Esophagus mucosa (tissue), 1 donor: ENCODE results near the gene TMEM143. TPM values are rescaled to one million over a fixed set of nuclear protein-coding genes. Genes with fewer than 3 reads are reported as not detected.
"Not testable (repeated sequence)": the region's sequence is repeated elsewhere in the genome, so short reads cannot be mapped to it uniquely, and the experiment has no call there.

Source experiments
- ATAC-seq: fragments of 200-7000 bp; cut with Tn5 transposase; one replicate; pipeline ENCODE4 v1.9.1; 2020
- total RNA-seq: library from RNA; stranded (reverse); gene quantifications from one replicate; pipeline ENCODE4 v1.2.4, GENCODE V29; 2023
- donor health status: DM: yes; HTN: yes; CAD: no.

Gene TMEM143
- total RNA-seq, 1 donor from 2014 or later: 5.5 TPM

DNA sequence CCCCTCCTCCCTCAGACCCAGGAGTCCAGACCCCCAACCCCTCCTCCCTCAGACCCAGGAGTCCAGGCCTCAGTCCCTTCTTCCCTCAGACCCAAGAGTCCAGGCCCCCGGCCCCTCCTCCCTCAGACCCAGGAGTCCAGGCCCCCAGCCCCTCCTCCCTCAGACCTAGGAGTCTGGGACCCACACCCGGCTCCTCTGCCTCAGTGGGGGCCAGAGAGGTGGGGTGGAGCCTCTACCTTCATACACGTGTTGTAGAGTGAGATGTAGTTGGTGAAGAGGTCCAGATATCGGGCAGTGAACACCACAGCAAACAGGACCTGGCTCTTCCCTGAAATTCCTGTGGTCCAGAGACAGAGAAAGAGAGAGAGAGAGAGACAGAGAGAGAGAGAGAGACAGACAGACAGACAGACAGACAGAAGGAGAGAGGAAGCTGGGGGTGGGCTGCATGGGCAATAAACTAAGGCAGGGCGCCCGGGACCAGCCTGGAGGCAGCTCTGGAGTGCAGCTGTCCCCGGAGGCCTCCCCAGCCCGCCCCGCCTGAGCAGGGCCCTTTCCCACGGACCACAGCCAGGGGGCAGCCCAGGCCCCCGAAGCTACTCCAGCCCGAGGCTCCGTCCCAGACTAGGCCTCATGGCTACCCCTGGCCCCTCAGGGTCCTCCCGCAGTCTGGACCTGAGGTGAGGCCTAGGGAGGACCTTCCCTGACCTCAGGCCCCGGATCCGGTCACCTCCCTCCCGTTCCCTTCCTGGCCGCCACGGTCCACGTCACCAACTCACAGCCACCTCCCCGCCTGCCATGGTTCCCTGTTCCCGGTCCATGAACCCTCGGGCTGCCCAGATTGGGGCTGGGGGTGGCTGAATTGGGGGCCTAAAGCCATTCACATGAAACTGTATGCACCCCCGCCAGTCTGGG is 26.7 kb upstream of the TMEM143 start:
- peak; percentile 72 for ATAC-seq

- no peak for ATAC-seq
Measured at GRCh38 chr19:48386981-48387380, 23.2 kb upstream of the TMEM143 start.

GRCh38 chr19:48385461-48386087 is 21.8 kb upstream of the TMEM143 start:
- no peak for ATAC-seq

DNA sequence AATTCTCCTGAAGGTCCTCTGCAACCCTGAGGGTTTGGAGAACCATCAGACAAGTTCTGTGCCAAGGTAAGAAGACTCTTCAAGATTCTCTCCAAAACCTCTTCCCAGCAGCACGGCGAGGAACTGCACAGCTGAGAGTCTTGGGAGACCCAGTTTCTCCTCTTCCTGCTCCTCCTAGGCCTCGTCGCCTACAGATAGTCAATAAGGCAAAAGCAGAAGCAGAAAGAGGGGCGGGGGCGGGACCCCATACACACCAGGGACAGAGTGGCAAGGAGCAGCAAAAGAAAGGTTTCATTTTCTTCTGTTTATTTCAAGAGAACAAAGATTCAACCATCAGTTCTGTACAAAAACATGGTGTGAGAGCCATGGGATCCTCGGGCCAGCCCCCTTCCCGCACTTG is 18.5 kb upstream of the TMEM143 start:
- no peak for ATAC-seq

DNA sequence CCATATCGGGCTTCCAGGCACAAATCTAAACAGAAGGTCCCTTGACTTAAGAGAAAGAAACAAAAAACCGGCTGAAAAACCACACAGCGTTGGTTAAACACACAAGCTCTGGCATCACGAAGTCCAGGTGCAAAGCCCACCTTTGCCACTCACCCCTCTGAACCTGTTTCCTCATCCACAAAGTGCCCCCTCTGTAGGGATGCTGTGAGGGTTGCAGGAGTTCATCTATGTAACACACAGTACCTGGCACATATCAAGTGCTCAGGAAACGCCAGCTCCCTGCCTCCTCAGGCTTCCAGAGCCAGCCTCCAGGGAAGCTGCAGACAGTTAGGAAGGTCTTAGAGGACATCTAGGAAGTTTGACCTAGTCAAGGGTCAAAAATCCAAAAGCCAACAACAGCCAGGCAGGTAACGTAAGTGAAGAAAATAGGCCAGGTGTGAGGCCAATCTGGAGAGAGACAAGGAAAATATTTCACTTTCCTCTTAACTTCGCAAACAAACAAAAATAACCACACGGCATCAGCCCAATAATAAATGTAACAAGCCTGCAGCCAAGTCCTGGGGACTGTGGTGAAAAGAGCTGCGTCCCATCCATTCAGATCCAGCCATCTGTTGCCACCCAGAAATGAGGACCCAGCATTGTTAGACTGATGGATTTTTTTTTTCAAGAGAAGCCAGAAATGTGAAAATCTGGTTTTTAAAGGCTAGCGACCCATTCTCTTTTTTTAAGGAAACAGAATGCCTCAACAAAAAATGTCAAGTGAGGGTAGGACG is 17.6 kb upstream of the TMEM143 start:
- no peak for ATAC-seq

DNA sequence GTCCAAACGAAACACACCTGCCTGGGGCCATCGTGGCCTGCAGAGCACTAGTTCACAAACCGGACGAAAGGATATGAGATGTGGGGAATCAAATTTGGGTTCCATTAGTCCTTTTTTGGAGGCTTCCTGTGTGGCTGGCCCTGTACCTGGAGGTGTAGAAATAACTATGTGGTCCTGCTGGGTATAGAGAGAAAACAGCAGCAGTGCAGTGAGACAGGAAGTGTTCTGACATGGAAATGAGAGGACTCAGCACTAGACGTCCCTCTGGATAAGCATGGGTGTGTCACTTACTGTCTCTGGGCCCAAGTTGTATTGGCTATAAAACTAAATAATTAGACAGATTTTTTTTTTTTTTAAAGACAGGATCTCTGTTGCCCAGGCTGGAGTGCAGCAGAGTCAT is 15.3 kb upstream of the TMEM143 start:
- ATAC-seq: no peak

- ATAC-seq: no peak
Measured at GRCh38 chr19:48378194-48378570, 14.4 kb upstream of the TMEM143 start.

GRCh38 chr19:48373567-48373966 is 9.8 kb upstream of the TMEM143 start:
- no peak for ATAC-seq

DNA sequence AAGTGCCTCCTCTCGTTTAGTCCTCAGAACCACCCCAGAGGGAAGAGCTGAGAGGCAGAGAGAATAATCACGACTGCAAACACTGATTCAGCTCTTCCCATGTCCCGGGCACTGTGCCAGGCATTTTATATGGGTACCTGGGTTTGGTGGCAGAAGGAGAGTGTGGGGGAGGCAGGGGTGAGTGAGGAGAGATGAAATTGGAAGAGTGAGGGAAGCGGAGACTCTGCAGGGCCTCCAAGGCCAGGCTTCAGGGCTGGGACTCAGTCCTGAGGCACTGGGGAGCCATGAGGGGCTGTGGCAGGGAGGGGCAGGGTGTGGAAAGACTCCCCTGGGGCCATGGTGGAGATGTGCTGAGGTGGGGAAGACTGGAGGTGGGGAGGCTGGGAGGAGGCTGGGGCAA is 9.2 kb upstream of the TMEM143 start:
- no peak for ATAC-seq

DNA sequence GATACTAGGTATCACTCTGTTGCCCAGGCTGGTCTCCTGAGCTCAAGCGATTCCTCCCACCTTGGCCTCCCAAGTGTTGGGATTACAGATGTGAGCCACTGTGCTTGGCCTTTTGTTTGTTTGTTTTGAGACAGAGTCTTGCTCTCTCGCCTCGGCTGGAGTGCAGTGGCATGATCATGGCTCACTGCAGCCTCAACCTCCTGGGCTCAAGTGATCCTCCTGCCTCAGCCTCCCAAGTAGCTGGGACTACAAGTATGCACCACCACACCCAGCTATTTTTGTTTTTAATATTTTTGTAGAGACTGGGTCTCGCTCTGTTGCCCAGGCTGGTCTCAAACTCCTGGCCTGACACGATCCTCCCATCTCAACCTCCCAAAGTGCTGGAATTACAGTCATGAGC is 8.0 kb upstream of the TMEM143 start:
- not testable (repeated sequence) for ATAC-seq

DNA sequence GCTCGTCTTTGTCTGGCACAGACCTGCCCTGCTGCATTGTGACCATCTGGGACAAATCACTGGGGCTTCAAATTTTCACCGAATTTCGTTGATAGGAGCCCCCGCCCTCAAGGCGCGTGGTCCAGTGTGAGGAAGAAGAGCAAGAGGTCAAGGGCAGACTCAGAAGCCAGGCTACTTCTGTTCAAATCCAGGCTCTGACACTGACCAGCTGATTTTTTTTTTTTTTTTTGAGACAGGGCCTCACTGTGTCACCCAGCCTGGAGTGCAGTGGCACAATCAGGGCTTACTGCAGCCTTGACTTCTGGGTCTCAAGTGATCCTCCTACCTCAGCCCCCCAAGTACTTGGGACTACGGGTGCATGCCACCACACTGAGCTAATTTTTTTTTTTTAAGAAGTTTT is 7.6 kb upstream of the TMEM143 start:
- no peak for ATAC-seq

GRCh38 chr19:48370955-48371354 is 7.2 kb upstream of the TMEM143 start:
- no peak for ATAC-seq

DNA sequence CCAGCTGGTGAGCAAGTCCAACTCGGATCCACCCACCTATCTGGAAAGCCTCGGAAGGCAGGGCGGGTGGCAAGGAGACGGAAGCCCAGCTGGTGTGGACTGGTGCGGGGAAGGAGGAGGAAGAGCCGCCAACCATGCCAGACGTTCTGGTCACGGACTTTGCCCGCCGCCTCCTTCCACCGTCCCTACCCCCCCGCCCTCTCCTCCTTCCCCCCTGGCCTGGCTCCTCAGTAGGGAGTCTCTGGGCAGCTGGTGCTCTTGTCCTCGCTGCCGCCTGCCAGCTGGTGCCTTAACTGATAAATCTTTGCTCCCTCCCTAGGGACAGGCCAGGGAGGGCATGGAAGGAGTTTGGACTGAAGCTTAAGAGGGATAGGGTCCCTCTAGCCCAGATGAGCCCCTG is 5.2 kb upstream of the TMEM143 start:
- ATAC-seq: no peak

GRCh38 chr19:48367855-48368254 is 4.1 kb upstream of the TMEM143 start:
- ATAC-seq: no peak

DNA sequence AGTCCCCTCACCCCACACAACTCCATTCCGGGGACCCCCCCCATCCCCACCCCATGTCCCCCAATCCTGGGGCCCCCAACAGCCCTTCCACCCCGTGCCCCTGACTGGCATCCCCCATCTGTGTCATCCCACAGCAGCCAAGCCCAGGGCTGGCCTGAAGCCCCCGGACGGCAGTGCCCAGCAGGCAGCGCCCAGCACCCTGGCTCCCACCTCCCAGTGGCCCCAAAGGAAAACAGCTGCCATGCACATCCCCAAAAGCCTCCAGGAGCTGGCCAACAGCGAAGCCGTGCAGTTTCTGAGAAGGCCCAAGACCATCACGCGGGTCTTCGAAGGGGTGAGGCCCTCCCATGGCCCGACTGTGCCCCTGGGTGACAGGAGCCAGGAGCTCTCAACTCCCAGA is 1.9 kb upstream of the TMEM143 start:
- ATAC-seq: no peak

DNA sequence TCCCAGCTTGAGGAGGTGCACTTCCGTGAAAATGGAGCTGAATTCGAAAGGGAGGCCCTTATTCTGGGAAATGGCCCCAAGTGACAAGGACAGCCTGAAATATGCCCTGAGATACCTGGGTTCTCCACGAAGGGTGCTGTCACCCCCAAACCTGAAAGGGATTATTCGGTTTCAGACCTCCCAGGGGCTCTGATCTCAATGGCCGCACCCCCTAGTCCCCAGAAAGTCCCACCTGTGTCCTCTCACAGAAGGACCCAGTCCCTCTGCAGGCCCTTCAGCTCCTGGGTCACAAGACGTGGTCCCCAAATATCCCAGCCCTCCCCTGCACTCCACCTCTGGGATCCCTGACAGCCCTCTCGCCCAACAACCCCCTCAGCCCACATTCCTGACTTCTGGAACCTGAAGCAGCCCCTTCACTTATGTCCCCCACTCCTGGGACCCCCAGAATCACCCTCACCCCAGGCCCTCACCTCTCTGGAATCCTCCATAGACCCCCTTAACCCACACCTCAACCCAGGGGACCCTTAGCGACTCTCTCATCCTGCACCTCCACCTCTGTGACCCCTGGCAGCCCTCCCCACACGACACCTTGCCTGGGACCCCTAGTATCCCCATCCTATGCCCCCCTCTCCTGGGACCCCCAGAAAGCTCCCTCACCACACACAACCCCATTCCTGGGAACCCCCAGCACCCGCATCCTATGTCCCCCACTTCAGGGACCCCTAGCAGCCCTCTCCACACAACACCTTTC is 1.0 kb upstream of the TMEM143 start:
- ATAC-seq: no peak

DNA sequence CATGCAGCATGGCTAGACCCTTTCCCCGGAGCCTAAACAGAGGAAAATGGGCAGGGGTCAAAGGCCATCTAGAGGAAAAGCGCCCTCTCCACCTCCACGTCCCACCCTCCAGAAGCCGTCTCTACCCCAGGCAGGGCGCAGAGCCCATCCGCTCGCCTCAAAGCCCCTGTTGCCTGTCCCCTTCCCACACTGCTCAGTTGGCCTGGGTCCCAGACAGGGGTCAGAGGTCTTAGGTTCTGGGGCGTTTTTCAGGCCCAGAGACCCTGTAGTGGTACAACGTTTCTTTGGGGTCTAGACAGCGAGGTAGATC is 285 bp downstream of the TMEM143 start:
- ATAC-seq: peak; percentile 17

- peak; percentile 87 for ATAC-seq
Measured at GRCh38 chr19:48362716-48363499, 832 bp downstream of the TMEM143 start.

DNA sequence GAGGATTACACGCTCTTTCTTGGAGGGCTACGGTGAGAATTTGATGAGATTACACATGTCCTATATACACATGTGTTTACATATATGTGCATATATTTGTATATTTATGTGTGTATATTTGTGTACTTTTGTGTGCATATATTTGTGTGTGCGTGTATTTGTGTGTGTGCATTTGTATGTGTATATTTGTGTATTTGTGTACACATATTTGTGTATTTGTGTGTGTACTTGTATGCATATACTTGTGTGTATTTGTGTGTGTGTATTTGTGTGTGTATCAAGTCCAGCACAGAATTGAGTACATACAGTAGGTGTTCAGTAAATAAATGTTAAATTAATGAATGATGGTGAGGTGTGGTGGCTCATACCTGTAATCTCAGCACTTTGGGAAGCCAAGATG is 1.8 kb downstream of the TMEM143 start:
- ATAC-seq: no peak

DNA sequence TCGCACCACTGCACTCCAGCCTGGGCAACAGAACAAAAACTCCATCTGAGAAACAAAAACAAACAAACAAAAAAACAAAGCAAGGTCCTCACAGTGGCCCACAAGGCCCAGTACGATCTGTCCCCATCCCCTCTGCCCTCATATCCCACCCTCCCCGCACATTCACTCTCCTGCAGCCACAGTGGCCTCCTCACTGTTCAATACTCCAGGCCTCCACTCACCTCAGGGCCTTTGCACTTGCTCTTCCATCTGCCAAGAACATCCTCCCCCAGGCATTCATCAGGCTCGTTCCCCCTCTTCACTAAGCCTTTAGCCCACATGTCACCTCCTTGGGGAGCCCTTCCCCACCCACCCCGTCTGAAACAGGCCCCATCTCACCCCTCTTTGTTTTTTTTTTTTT is 4.6 kb downstream of the TMEM143 start:
- ATAC-seq: no peak

GRCh38 chr19:48355365-48355954 is 8.3 kb downstream of the TMEM143 start:
- ATAC-seq: no peak
